Esophagus muscularis mucosa (tissue), 3 donors: ENCODE measurements around the gene DYRK3.
A peak's percentile ranks its signal among the peaks of the same experiment; 100 is the strongest.

Source experiments
- POLR2A ChIP-seq: fragments of 450-650 bp; IDR thresholded peaks from one replicate; pipeline ENCODE4 v1.6.1; 2017; ENCODE audit warnings: antibody characterized with exemption, moderate library complexity, mild to moderate bottlenecking, low read depth
- POLR2AphosphoS5 ChIP-seq, 2 donors: sonication (generic); formaldehyde crosslinking; IDR thresholded peaks; one replicate each; pipeline ENCODE4 v1.6.1; 2017; ENCODE audit warnings: antibody characterized with exemption in 2 of 2
- TF ChIP-seq, protein P1 (sequence below), 3 experiments: fragments of 200-600 bp in 2 of 3; fragments of 450-650 bp in 1 of 3; sonication (generic) in 2 of 3; IDR thresholded peaks; one replicate each; pipeline ENCODE4 v1.5.1; 2017 to 2019; ENCODE audit warnings: antibody characterized with exemption in 3 of 3, mild to moderate bottlenecking in 2 of 3, moderate library complexity in 1 of 3

DNA sequence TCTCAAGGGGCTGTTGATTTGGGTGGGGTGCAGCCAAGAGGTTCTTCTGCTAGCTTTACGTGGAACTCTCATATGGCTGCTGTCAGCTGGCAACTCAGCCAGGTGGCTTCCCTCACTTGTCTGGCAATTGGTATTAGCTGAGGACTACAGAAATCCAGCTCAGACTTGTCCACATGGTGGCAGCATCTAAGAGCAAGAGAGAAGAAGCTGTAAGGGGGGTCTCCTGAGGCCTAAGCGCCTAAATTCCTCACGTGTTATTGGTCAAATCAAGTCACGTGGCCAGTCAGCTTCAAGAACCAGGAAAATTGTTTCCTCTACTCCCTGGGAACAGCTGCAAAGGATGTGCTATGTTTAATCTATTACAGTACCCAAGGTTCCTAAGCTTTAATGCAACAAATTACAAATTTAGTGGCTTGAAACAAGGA, 4.2 kb upstream of the DYRK3 start:
- TF ChIP-seq, protein P1, sequence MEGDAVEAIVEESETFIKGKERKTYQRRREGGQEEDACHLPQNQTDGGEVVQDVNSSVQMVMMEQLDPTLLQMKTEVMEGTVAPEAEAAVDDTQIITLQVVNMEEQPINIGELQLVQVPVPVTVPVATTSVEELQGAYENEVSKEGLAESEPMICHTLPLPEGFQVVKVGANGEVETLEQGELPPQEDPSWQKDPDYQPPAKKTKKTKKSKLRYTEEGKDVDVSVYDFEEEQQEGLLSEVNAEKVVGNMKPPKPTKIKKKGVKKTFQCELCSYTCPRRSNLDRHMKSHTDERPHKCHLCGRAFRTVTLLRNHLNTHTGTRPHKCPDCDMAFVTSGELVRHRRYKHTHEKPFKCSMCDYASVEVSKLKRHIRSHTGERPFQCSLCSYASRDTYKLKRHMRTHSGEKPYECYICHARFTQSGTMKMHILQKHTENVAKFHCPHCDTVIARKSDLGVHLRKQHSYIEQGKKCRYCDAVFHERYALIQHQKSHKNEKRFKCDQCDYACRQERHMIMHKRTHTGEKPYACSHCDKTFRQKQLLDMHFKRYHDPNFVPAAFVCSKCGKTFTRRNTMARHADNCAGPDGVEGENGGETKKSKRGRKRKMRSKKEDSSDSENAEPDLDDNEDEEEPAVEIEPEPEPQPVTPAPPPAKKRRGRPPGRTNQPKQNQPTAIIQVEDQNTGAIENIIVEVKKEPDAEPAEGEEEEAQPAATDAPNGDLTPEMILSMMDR (IDR thresholded peaks at IDR 0.05), result peak; percentile 42 to 46 (median 43)
- TF ChIP-seq POLR2AphosphoS5 (IDR thresholded peaks at IDR 0.05) (peak; percentile 50 to 73), POLR2A (no peak)
